SU-DHL-6 (cell line): ENCODE results near the gene CHAT.

Experiments used
- H2AFZ ChIP-seq: fragments of 200-600 bp; sonication (generic); 2 replicates; pipeline ENCODE4 v1.6.1; 2014; ENCODE audit warnings: low read depth, mild to moderate bottlenecking, moderate library complexity, mixed read lengths, antibody characterized with exemption, low read length; ENCODE audit not compliant: severe bottlenecking
- H3F3A ChIP-seq: fragments of 200-600 bp; shearing (Covaris generic); 2 replicates; pipeline ENCODE4 v1.6.0; 2016; ENCODE audit warnings: antibody characterized with exemption, mild to moderate bottlenecking; ENCODE audit not compliant: insufficient read depth
- H3K27ac ChIP-seq: fragments of 200-600 bp; sonication (generic); 2 replicates; pipeline ENCODE4 v1.5.1; 2016; ENCODE audit warnings: low read depth, mild to moderate bottlenecking, low read length, moderate library complexity, mixed read lengths
- H3K27me3 ChIP-seq: fragments of 200-600 bp; sonication (generic), shearing (Covaris generic); 2 replicates; pipeline ENCODE4 v1.6.0; 2014; ENCODE audit warnings: mild to moderate bottlenecking, low read length
- H3K36me3 ChIP-seq: fragments of 200-600 bp; sonication (generic); 2 replicates; pipeline ENCODE4 v1.6.1; 2014; ENCODE audit warnings: mild to moderate bottlenecking, low read length, mixed read lengths
- H3K4me2 ChIP-seq: fragments of 300-600, 200-600 bp; shearing (Covaris generic), sonication (generic); 2 replicates; pipeline ENCODE4 v1.6.0; 2014; ENCODE audit warnings: low read length, low read depth, mild to moderate bottlenecking; ENCODE audit not compliant: poor library complexity, severe bottlenecking
- H3K4me3 ChIP-seq: fragments of 200-600 bp; sonication (generic); 2 replicates; pipeline ENCODE4 v1.5.1; 2014; ENCODE audit warnings: antibody characterized with exemption, low read length, mild to moderate bottlenecking, mixed read lengths; ENCODE audit not compliant: insufficient read depth, poor library complexity, severe bottlenecking
- H3K79me2 ChIP-seq: fragments of 200-600 bp; sonication (generic); 2 replicates; pipeline ENCODE4 v1.6.1; 2014; ENCODE audit warnings: mild to moderate bottlenecking, low read length, moderate library complexity; ENCODE audit not compliant: insufficient read depth
- H3K9ac ChIP-seq: fragments of 200-600 bp; sonication (generic); 2 replicates; pipeline ENCODE4 v1.7.0; 2014; ENCODE audit warnings: mild to moderate bottlenecking, low read length
- H3K9me2 ChIP-seq: fragments of 200-600 bp; sonication (generic); replicated peaks from 2 replicates; pipeline ENCODE4 v1.6.1; 2014; ENCODE audit warnings: low read length; ENCODE audit not compliant: insufficient read depth
- H3K9me3 ChIP-seq: fragments of 200-600 bp; sonication (generic); 2 replicates; pipeline ENCODE4 v1.6.1; 2014; ENCODE audit warnings: low read length, mixed read lengths; ENCODE audit not compliant: insufficient read depth
- H4K20me1 ChIP-seq: fragments of 200-600 bp; sonication (generic); 2 replicates; pipeline ENCODE4 v1.6.1; 2014; ENCODE audit warnings: low read depth, mild to moderate bottlenecking, antibody characterized with exemption, low read length, moderate library complexity, mixed read lengths
- CTCF ChIP-seq: fragments of 200-600 bp; sonication (generic); IDR thresholded peaks from one replicate; pipeline ENCODE4 v1.5.1; 2017; ENCODE audit warnings: antibody characterized with exemption, mild to moderate bottlenecking, low read length, moderate library complexity; ENCODE audit not compliant: insufficient read depth, poor library complexity, severe bottlenecking
- EZH2phosphoT487 ChIP-seq: fragments of 200-600 bp; sonication (generic), shearing (Covaris generic); conservative IDR thresholded peaks from 2 replicates; pipeline ENCODE4 v1.6.1; 2018; ENCODE audit warnings: mild to moderate bottlenecking, antibody characterized with exemption, low read length, moderate library complexity, mixed read lengths

The CHAT gene

GRCh38 chr10:49657606-49658005, 43.8 kb downstream of the CHAT start:
- H3K27me3 ChIP-seq, result no peaks in the 10 kb centered on the region
- H3K9me3 ChIP-seq, result peaks cover 10% of the 10 kb centered on the region; the same call in 1 of the 2 replicates
- H3K79me2 ChIP-seq, result no peaks in the 10 kb centered on the region
- TF ChIP-seq EZH2phosphoT487 (no peak), CTCF (no peak)
- no peaks in the 10 kb centered on the region for H3F3A ChIP-seq
- no peak overlapping the region for H3K4me3 ChIP-seq
- H4K20me1 ChIP-seq, result no peaks in the 10 kb centered on the region
- H3K4me2 ChIP-seq, result no peak overlapping the region
- H3K36me3 ChIP-seq, result no peaks in the 10 kb centered on the region
- H3K9ac ChIP-seq, result no peak overlapping the region
- no peak overlapping the region for H2AFZ ChIP-seq
- no peaks in the 10 kb centered on the region for H3K9me2 ChIP-seq
- no peak overlapping the region for H3K27ac ChIP-seq

- H3K36me3 ChIP-seq, result no peaks in the 10 kb centered on the region
- H3K9me3 ChIP-seq, result peaks cover 10% of the 10 kb centered on the region; the same call in 1 of the 2 replicates
- TF ChIP-seq EZH2phosphoT487 (no peak), CTCF (no peak)
- no peak overlapping the region for H3K27ac ChIP-seq
- no peaks in the 10 kb centered on the region for H4K20me1 ChIP-seq
- no peak overlapping the region for H3K4me3 ChIP-seq
- no peaks in the 10 kb centered on the region for H3F3A ChIP-seq
- H2AFZ ChIP-seq, result no peak overlapping the region
- H3K9ac ChIP-seq, result no peak overlapping the region
- no peak overlapping the region for H3K4me2 ChIP-seq
- H3K27me3 ChIP-seq, result no peaks in the 10 kb centered on the region
- H3K9me2 ChIP-seq, result no peaks in the 10 kb centered on the region
- no peaks in the 10 kb centered on the region for H3K79me2 ChIP-seq
Observed at GRCh38 chr10:49661140-49661856, 47.5 kb downstream of the CHAT start.

- peaks cover 10% of the 10 kb centered on the region; the same call in 1 of the 2 replicates for H3K9me3 ChIP-seq
- no peak overlapping the region for H3K27ac ChIP-seq
- no peaks in the 10 kb centered on the region for H3K9me2 ChIP-seq
- no peaks in the 10 kb centered on the region for H3K36me3 ChIP-seq
- H3K79me2 ChIP-seq, result no peaks in the 10 kb centered on the region
- H3K27me3 ChIP-seq, result no peaks in the 10 kb centered on the region
- no peak overlapping the region for H3K4me2 ChIP-seq
- H3K9ac ChIP-seq, result no peak overlapping the region
- no peak overlapping the region for H2AFZ ChIP-seq
- H3K4me3 ChIP-seq, result no peak overlapping the region
- no peaks in the 10 kb centered on the region for H3F3A ChIP-seq
- H4K20me1 ChIP-seq, result no peaks in the 10 kb centered on the region
- TF ChIP-seq CTCF (no peak), EZH2phosphoT487 (no peak)
Observed at GRCh38 chr10:49662169-49662830, 48.5 kb downstream of the CHAT start.
